HAP-1 (cell line): ENCODE data around the gene CA12.

ENCODE experiments used
- DNase-seq, 2 experiments: peaks; one replicate each; pipeline ENCODE4 v3.0.0-alpha.2; 2016 to 2020; ENCODE audit warnings: low spot score in 2 of 2
- H3K27me3 ChIP-seq: fragments of 250-450 bp; sonication (Bioruptor Pico); 2 replicates; pipeline ENCODE4 v1.5.1; 2020; ENCODE audit warnings: low read depth, mild to moderate bottlenecking, moderate library complexity
- H3K36me3 ChIP-seq: fragments of 250-450 bp; sonication (Bioruptor Pico); replicated peaks from 2 replicates; pipeline ENCODE4 v1.5.1; 2020; ENCODE audit warnings: mild to moderate bottlenecking
- H3K4me1 ChIP-seq: fragments of 250-450 bp; sonication (Bioruptor Pico); 2 replicates; pipeline ENCODE4 v1.5.1; 2020; ENCODE audit warnings: mild to moderate bottlenecking
- H3K4me3 ChIP-seq: fragments of 250-450 bp; sonication (Bioruptor Pico); 2 replicates; pipeline ENCODE4 v1.5.1; 2020; ENCODE audit warnings: mild to moderate bottlenecking, moderate library complexity
- H3K9me3 ChIP-seq: fragments of 250-450 bp; sonication (Bioruptor Pico); 2 replicates; pipeline ENCODE4 v1.5.1; 2020; ENCODE audit warnings: mild to moderate bottlenecking, moderate library complexity
- in situ Hi-C: fragments of 300-500 bp; cut with MboI; formaldehyde crosslinking; loops from 3 replicates; pipeline ENCODE4 v1.14.3; 2020; ENCODE audit warnings: low sequenced_read_pairs, inconsistent platforms, mixed read lengths

The CA12 gene

GRCh38 chr15:63392361-63393009, 10.8 kb upstream of the CA12 start:
- no peaks in the 10 kb centered on the region for H3K9me3 ChIP-seq
- in situ Hi-C loops = no loop called here
- H3K27me3 ChIP-seq = peaks cover 92% of the 10 kb centered on the region
- no peak overlapping the region for H3K4me3 ChIP-seq
- peaks cover 10% of the 10 kb centered on the region for H3K4me1 ChIP-seq
- H3K36me3 ChIP-seq = no peaks in the 10 kb centered on the region
- no peak for DNase-seq

DNA sequence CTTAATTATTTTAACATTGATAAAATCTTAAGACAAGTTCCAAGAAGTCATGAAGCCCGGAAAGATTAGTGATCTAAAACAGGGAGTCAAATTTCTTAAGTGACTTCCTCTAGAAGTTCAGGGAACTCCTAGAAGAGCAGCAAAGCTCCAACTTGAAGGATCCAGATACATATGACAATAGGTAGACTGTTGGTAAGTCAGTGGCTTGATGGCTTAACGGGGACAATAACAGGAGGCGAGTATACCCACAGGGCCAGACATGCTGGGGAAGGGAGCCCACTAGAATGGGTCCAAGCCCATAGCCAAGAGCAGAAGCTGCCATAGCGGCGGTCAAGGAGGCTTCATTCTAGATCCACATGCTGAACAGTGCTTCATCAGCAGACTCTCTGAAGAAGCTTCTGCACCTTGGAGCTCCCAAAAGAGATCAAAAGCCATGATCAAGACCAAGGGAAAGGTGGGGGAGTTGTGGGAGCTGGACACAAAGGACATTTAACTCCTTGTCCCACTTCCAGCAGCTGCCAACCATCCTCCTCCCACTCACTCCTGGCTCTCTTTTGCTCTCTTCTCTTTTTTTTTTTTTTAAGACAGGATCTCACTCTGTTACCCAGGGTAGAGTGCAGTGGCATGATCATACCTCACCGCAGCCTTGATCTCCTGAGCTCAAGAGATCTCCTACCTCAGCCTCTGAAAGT, 10.2 kb upstream of the CA12 start:
- Histone ChIP-seq H3K36me3 (no peaks in the 10 kb centered on the region), H3K9me3 (no peaks in the 10 kb centered on the region), H3K27me3 (peaks cover 91% of the 10 kb centered on the region), H3K4me3 (no peak overlapping the region), H3K4me1 (peaks cover 8% of the 10 kb centered on the region)
- in situ Hi-C loops = no loop called here
- DNase-seq = no peak

DNA sequence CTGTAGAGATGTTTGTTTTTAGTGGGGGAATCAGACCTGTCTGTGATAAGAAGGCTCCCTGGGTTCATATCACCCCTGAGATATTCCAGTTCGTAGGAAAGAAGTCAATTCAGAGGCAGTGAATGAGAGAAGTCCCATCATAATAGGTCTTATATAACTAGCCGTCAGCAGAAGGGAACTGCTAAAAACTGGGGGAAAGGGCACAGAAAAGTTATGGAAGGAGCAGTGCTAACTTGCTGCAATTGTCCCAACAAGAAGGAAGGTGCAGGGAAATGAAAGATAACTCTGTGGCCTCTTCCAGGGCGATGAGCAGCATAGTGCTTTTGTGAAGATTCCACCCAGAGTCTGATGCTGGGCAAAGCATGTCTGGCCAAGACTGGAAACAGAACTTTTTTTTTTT, 9.0 kb upstream of the CA12 start:
- in situ Hi-C loops = no loop called here
- Histone ChIP-seq H3K36me3 (no peaks in the 10 kb centered on the region), H3K4me3 (no peak overlapping the region), H3K27me3 (peaks cover 98% of the 10 kb centered on the region), H3K4me1 (no peaks in the 10 kb centered on the region; the same call in 1 of the 2 replicates), H3K9me3 (peaks cover 8% of the 10 kb centered on the region; the same call in 1 of the 2 replicates)
- DNase-seq = no peak

DNA sequence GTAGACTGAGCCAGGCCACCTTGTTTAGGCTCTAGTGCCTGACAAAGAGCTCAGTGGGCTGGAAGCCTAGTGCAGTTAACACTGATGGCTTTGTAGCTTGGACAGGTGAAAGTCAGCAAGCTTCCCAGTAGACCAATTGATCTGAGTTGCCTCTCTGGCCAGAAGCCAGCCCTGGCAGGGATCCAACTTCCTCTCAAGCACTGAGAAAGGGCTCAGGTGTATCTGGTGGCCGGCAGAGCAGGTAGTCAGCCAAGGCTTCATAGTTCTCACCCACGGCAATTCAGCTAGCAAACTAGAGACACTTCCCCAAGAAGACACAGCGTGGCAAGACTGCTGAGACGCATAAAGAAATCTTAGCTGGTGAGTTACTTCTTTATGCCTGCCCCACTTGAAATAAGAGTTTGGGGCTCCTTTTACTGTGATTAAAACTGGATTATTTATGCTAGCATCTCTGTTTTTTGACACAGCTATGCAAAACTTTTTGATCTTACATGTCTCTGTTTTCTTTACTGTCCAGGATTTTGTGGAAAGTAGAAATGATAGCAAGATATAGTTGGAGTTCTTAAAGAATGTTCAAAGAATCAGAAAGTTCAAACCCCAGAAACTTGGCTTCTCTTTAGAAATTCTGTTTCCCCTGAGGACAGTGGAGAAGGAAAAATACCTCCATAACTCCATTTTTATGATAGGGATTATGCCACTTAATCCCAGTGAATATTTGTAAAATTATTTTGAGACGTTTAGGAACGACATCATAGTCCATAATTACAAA, 8.4 kb upstream of the CA12 start:
- in situ Hi-C loops = no loop called here
- DNase-seq = no peak
- no peaks in the 10 kb centered on the region for H3K4me1 ChIP-seq
- no peaks in the 10 kb centered on the region for H3K36me3 ChIP-seq
- peaks cover 98% of the 10 kb centered on the region for H3K27me3 ChIP-seq
- no peak overlapping the region for H3K4me3 ChIP-seq
- H3K9me3 ChIP-seq = peaks cover 8% of the 10 kb centered on the region; the same call in 1 of the 2 replicates

GRCh38 chr15:63388511-63388910, 6.9 kb upstream of the CA12 start:
- no peak overlapping the region for H3K4me3 ChIP-seq
- H3K36me3 ChIP-seq = no peaks in the 10 kb centered on the region
- no peaks in the 10 kb centered on the region for H3K4me1 ChIP-seq
- no peak for DNase-seq
- H3K9me3 ChIP-seq = peaks cover 8% of the 10 kb centered on the region; the same call in 1 of the 2 replicates
- in situ Hi-C loops = no loop called here
- H3K27me3 ChIP-seq = peaks cover 98% of the 10 kb centered on the region

- Histone ChIP-seq H3K36me3 (no peaks in the 10 kb centered on the region), H3K4me3 (no peak overlapping the region), H3K4me1 (no peaks in the 10 kb centered on the region), H3K9me3 (peaks cover 8% of the 10 kb centered on the region; the same call in 1 of the 2 replicates), H3K27me3 (peaks cover 98% of the 10 kb centered on the region)
- in situ Hi-C loops = no loop called here
- no peak for DNase-seq
Measured at GRCh38 chr15:63387748-63388493, 6.3 kb upstream of the CA12 start.

GRCh38 chr15:63385911-63386531, 4.4 kb upstream of the CA12 start:
- peaks cover 98% of the 10 kb centered on the region for H3K27me3 ChIP-seq
- in situ Hi-C loops = no loop called here

GRCh38 chr15:63384906-63385305, 3.3 kb upstream of the CA12 start:
- H3K9me3 ChIP-seq = peaks cover 8% of the 10 kb centered on the region; the same call in 1 of the 2 replicates
- DNase-seq = no peak
- H3K4me1 ChIP-seq = no peaks in the 10 kb centered on the region
- H3K27me3 ChIP-seq = peaks cover 98% of the 10 kb centered on the region
- H3K4me3 ChIP-seq = no peak overlapping the region
- H3K36me3 ChIP-seq = no peaks in the 10 kb centered on the region
- in situ Hi-C loops = no loop called here

More at GRCh38 chr15:63385911-63386531, 4.4 kb upstream of the CA12 start:
- no peak for DNase-seq
- Histone ChIP-seq H3K4me3 (no peak overlapping the region), H3K4me1 (no peaks in the 10 kb centered on the region), H3K9me3 (peaks cover 8% of the 10 kb centered on the region; the same call in 1 of the 2 replicates), H3K36me3 (no peaks in the 10 kb centered on the region)

- in situ Hi-C loops = no loop called here
- Histone ChIP-seq H3K27me3 (peaks cover 98% of the 10 kb centered on the region), H3K9me3 (peaks cover 8% of the 10 kb centered on the region; the same call in 1 of the 2 replicates), H3K4me3 (no peak overlapping the region), H3K4me1 (no peaks in the 10 kb centered on the region), H3K36me3 (no peaks in the 10 kb centered on the region)
- DNase-seq = no peak
Measured at GRCh38 chr15:63382966-63383710, 1.5 kb upstream of the CA12 start.

GRCh38 chr15:63380808-63381282, 801 bp downstream of the CA12 start:
- DNase-seq = no peak
- Histone ChIP-seq H3K4me3 (no peak overlapping the region), H3K9me3 (0 out of 2 replicates have a peak, but pooled peaks cover 2% of the 10 kb centered on the region), H3K27me3 (peaks cover 100% of the 10 kb centered on the region), H3K36me3 (no peaks in the 10 kb centered on the region), H3K4me1 (no peaks in the 10 kb centered on the region)
- in situ Hi-C loops = no loop called here

DNA sequence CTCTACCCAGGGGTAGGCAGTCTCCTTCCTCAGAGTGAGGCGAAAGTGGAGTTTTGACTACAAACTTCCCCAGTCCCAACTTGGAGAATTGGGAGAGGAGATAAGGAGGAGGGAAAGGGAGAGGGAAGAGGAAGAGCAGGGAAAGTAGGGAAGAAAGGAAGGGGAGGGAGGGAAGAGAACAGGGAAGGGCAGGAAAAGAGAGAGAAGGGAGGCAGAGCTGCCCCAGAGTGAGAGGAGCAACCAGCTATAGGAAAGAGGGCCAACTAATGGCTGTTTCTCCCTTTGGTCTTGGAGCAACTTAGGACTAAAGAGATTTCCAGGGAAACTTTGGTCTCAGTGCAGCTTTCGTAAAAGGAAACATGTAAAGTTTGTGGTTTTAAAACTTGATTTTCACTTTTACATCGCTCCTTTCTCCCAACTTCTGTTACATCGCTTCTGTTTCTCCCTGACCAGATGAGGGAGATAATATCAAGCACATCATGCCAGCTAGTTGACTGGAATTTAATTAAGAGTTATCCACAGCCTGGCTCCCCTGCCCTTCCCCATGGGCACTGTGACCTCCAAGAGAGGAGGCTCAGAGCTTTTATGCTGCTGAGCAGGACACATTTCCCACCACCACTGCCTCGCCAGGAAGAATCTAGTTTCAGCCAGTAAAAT, 1.4 kb downstream of the CA12 start:
- Histone ChIP-seq H3K36me3 (no peaks in the 10 kb centered on the region), H3K27me3 (peaks cover 100% of the 10 kb centered on the region), H3K4me3 (no peak overlapping the region), H3K4me1 (no peaks in the 10 kb centered on the region), H3K9me3 (no peaks in the 10 kb centered on the region)
- in situ Hi-C loops = no loop called here
- no peak for DNase-seq

- peaks cover 100% of the 10 kb centered on the region for H3K27me3 ChIP-seq
- DNase-seq = no peak
- no peaks in the 10 kb centered on the region for H3K4me1 ChIP-seq
- H3K36me3 ChIP-seq = no peaks in the 10 kb centered on the region
- no peaks in the 10 kb centered on the region for H3K9me3 ChIP-seq
- in situ Hi-C loops = no loop called here
- H3K4me3 ChIP-seq = no peak overlapping the region
Measured at GRCh38 chr15:63379492-63380150, 2.0 kb downstream of the CA12 start.
